SK-N-SH treated with all-trans-retinoic acid at 6 μM for 48 hours (cell line): Measurements from ENCODE around the gene LHX5.

Experiments
- ATAC-seq: fragments of 200-7000 bp; cut with Tn5 transposase; 3 replicates; pipeline ENCODE4 v1.9.1; 2020; ENCODE audit warnings: mild to moderate bottlenecking, moderate library complexity
- ARNTL ChIP-seq: fragments of 450-650 bp; formaldehyde crosslinking; IDR thresholded peaks from 2 replicates; pipeline ENCODE4 v1.5.0; 2020; ENCODE audit warnings: low read depth, mild to moderate bottlenecking, moderate library complexity, borderline replicate concordance
- BACH2 ChIP-seq: fragments of 250-450 bp; sonication (Bioruptor Pico); IDR thresholded peaks from 2 replicates; pipeline ENCODE4 v1.9.0; 2021; ENCODE audit warnings: mild to moderate bottlenecking, borderline replicate concordance
- CSRNP3 ChIP-seq: fragments of 250-450 bp; sonication (Bioruptor Pico); IDR thresholded peaks from 2 replicates; pipeline ENCODE4 v1.5.1; 2021; ENCODE audit warnings: mild to moderate bottlenecking, moderate library complexity
- ESRRG ChIP-seq: fragments of 250-450 bp; sonication (Bioruptor Pico); IDR thresholded peaks from 2 replicates; pipeline ENCODE4 v1.6.1; 2021; ENCODE audit warnings: mild to moderate bottlenecking
- GLIS3 ChIP-seq: fragments of 250-450 bp; sonication (Bioruptor Pico); IDR thresholded peaks from 2 replicates; pipeline ENCODE4 v1.5.0; 2020; ENCODE audit warnings: mild to moderate bottlenecking, moderate library complexity
- ISL1 ChIP-seq: fragments of 250-450 bp; sonication (Bioruptor Pico); IDR thresholded peaks from 2 replicates; pipeline ENCODE4 v2.1.2; 2022; ENCODE audit warnings: mild to moderate bottlenecking, moderate library complexity
- OSR1 ChIP-seq: fragments of 250-450 bp; sonication (Bioruptor Pico); IDR thresholded peaks from 2 replicates; pipeline ENCODE4 v1.8.0; 2022; ENCODE audit warnings: moderate library complexity, mild to moderate bottlenecking, inconsistent platforms
- POU6F1 ChIP-seq: fragments of 250-450 bp; sonication (Bioruptor Pico); IDR thresholded peaks from 2 replicates; pipeline ENCODE4 v1.8.0; 2021; ENCODE audit warnings: low read depth, mild to moderate bottlenecking, moderate library complexity, borderline replicate concordance
- RARB ChIP-seq: fragments of 250-450 bp; sonication (Bioruptor Pico); IDR thresholded peaks from 2 replicates; pipeline ENCODE4 v1.8.0; 2021; ENCODE audit warnings: mild to moderate bottlenecking, moderate library complexity
- SNAI2 ChIP-seq: fragments of 250-450 bp; sonication (Bioruptor Pico); IDR thresholded peaks from 2 replicates; pipeline ENCODE4 v1.5.0; 2020; ENCODE audit warnings: mild to moderate bottlenecking, moderate library complexity
- TCF4 ChIP-seq: fragments of 250-450 bp; sonication (Bioruptor Pico); IDR thresholded peaks from 2 replicates; pipeline ENCODE4 v1.8.0; 2021; ENCODE audit warnings: mild to moderate bottlenecking, moderate library complexity, borderline replicate concordance
- TOX ChIP-seq: fragments of 250-450 bp; sonication (Bioruptor Pico); IDR thresholded peaks from 2 replicates; pipeline ENCODE4 v1.8.0; 2021; ENCODE audit warnings: mild to moderate bottlenecking, moderate library complexity, borderline replicate concordance
- ZC3H10 ChIP-seq: fragments of 250-450 bp; sonication (Bioruptor Pico); IDR thresholded peaks from 2 replicates; pipeline ENCODE4 v1.5.1; 2021; ENCODE audit warnings: mild to moderate bottlenecking, moderate library complexity
- ZFP3 ChIP-seq: fragments of 250-450 bp; sonication (Bioruptor Pico); IDR thresholded peaks from 2 replicates; pipeline ENCODE4 v1.5.0; 2020; ENCODE audit warnings: mild to moderate bottlenecking, moderate library complexity
- ZFP30 ChIP-seq: fragments of 450-650 bp; formaldehyde crosslinking; IDR thresholded peaks from 2 replicates; pipeline ENCODE4 v1.5.0; 2022; ENCODE audit warnings: mild to moderate bottlenecking, moderate library complexity
- ZNF565 ChIP-seq: fragments of 450-650 bp; formaldehyde crosslinking; conservative IDR thresholded peaks from 2 replicates; pipeline ENCODE4 v1.5.0; 2020; ENCODE audit warnings: low read depth, mild to moderate bottlenecking, moderate library complexity
- ZNF70 ChIP-seq: fragments of 450-650 bp; formaldehyde crosslinking; IDR thresholded peaks from 2 replicates; pipeline ENCODE4 v1.5.0; 2020; ENCODE audit warnings: mild to moderate bottlenecking, moderate library complexity
- ZNF8 ChIP-seq: fragments of 450-650 bp; formaldehyde crosslinking; IDR thresholded peaks from 2 replicates; pipeline ENCODE4 v1.5.0; 2020; ENCODE audit warnings: mild to moderate bottlenecking, moderate library complexity
- TF ChIP-seq, protein P1 (sequence below): fragments of 250-450 bp; sonication (Bioruptor Pico); IDR thresholded peaks from 2 replicates; pipeline ENCODE4 v1.5.0; 2020; ENCODE audit warnings: mild to moderate bottlenecking, moderate library complexity
- TF ChIP-seq, protein P2 (sequence below): fragments of 250-450 bp; sonication (Bioruptor Pico); IDR thresholded peaks from 2 replicates; pipeline ENCODE4 v1.5.1; 2020; ENCODE audit warnings: low read depth, mild to moderate bottlenecking, moderate library complexity
- TF ChIP-seq, protein P3 (sequence below): fragments of 250-450 bp; sonication (Bioruptor Pico); IDR thresholded peaks from 2 replicates; pipeline ENCODE4 v1.8.0; 2020; ENCODE audit warnings: mild to moderate bottlenecking, moderate library complexity, borderline replicate concordance

Gene LHX5

GRCh38 chr12:113428482-113428881, 43.2 kb downstream of the LHX5 start:
- TF ChIP-seq ZFP3 (CRISPR knock-in tag) (no peak), ZC3H10 (no peak), RARB (CRISPR knock-in tag) (no peak), TOX (CRISPR knock-in tag) (no peak), ZFP30 (CRISPR knock-in tag) (no peak), GLIS3 (CRISPR knock-in tag) (no peak)
- no peak for ATAC-seq

DNA sequence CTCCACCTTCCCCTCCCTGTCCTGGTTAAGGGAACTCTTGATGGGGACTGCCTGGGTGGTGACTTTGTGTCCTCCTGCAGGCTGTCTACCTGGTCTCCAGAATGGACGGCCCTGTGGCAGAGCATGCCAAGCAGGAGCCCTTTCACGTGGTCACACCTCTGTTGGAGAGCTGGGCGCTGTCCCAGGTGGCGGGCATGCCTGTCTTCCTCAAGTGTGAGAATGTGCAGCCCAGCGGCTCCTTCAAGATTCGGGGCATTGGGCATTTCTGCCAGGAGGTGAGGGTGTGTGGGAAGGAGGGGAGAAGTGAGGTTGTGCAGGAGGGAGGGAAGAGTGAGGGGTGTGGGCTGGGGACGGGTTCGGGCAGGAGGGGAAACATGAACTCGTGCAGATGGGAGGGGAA, 43.8 kb downstream of the LHX5 start:
- TF ChIP-seq ZNF565 (CRISPR knock-in tag) (no peak), ARNTL (no peak), GLIS3 (CRISPR knock-in tag) (no peak), BACH2 (CRISPR knock-in tag) (no peak), ESRRG (no peak)
- TF ChIP-seq, protein P1, sequence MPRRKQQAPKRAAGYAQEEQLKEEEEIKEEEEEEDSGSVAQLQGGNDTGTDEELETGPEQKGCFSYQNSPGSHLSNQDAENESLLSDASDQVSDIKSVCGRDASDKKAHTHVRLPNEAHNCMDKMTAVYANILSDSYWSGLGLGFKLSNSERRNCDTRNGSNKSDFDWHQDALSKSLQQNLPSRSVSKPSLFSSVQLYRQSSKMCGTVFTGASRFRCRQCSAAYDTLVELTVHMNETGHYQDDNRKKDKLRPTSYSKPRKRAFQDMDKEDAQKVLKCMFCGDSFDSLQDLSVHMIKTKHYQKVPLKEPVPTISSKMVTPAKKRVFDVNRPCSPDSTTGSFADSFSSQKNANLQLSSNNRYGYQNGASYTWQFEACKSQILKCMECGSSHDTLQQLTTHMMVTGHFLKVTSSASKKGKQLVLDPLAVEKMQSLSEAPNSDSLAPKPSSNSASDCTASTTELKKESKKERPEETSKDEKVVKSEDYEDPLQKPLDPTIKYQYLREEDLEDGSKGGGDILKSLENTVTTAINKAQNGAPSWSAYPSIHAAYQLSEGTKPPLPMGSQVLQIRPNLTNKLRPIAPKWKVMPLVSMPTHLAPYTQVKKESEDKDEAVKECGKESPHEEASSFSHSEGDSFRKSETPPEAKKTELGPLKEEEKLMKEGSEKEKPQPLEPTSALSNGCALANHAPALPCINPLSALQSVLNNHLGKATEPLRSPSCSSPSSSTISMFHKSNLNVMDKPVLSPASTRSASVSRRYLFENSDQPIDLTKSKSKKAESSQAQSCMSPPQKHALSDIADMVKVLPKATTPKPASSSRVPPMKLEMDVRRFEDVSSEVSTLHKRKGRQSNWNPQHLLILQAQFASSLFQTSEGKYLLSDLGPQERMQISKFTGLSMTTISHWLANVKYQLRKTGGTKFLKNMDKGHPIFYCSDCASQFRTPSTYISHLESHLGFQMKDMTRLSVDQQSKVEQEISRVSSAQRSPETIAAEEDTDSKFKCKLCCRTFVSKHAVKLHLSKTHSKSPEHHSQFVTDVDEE (CRISPR knock-in tag): no peak
- ATAC-seq: no peak

DNA sequence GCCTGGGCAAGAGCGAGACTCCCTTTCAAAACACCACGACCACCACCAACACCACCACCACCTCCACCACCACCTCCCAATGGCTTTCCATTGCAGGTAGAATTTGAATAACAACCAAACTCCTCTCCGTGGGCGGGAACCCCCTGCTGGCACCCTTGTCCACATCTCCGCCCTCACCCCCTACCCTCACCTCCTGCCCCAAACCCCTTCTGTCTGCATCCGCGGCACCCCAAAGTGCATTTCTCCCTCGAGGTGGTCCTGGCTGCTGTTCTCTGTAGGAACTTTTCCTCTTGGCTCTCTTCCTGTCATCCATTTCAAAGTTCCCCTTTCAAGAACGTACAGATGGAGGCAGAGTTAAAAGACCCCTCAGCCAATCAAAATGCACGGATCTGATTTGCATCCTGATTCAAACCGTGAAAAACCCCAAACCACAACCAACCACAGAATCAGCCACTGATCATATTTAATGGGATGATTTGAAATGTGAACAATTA, 45.7 kb downstream of the LHX5 start:
- TF ChIP-seq TCF4 (CRISPR knock-in tag): no peak
- no peak for TF ChIP-seq ZFP3 (CRISPR knock-in tag)
- no peak for TF ChIP-seq ZNF565 (CRISPR knock-in tag)
- TF ChIP-seq ZNF70 (CRISPR knock-in tag): no peak
- TF ChIP-seq, protein P2, sequence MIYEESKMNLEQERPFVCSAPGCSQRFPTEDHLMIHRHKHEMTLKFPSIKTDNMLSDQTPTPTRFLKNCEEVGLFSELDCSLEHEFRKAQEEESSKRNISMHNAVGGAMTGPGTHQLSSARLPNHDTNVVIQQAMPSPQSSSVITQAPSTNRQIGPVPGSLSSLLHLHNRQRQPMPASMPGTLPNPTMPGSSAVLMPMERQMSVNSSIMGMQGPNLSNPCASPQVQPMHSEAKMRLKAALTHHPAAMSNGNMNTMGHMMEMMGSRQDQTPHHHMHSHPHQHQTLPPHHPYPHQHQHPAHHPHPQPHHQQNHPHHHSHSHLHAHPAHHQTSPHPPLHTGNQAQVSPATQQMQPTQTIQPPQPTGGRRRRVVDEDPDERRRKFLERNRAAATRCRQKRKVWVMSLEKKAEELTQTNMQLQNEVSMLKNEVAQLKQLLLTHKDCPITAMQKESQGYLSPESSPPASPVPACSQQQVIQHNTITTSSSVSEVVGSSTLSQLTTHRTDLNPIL (CRISPR knock-in tag): no peak
- TF ChIP-seq CSRNP3: no peak
- no peak for TF ChIP-seq ARNTL
- TF ChIP-seq, protein P3, sequence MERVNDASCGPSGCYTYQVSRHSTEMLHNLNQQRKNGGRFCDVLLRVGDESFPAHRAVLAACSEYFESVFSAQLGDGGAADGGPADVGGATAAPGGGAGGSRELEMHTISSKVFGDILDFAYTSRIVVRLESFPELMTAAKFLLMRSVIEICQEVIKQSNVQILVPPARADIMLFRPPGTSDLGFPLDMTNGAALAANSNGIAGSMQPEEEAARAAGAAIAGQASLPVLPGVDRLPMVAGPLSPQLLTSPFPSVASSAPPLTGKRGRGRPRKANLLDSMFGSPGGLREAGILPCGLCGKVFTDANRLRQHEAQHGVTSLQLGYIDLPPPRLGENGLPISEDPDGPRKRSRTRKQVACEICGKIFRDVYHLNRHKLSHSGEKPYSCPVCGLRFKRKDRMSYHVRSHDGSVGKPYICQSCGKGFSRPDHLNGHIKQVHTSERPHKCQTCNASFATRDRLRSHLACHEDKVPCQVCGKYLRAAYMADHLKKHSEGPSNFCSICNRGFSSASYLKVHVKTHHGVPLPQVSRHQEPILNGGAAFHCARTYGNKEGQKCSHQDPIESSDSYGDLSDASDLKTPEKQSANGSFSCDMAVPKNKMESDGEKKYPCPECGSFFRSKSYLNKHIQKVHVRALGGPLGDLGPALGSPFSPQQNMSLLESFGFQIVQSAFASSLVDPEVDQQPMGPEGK: no peak
- TF ChIP-seq, protein P1 (CRISPR knock-in tag): no peak
- TF ChIP-seq TOX (CRISPR knock-in tag): no peak
- TF ChIP-seq ISL1 (CRISPR knock-in tag): no peak
- no peak for TF ChIP-seq ZC3H10
- no peak for TF ChIP-seq ESRRG
- TF ChIP-seq POU6F1 (CRISPR knock-in tag): no peak
- no peak for TF ChIP-seq ZNF8 (CRISPR knock-in tag)
- TF ChIP-seq GLIS3 (CRISPR knock-in tag): no peak
- TF ChIP-seq SNAI2 (CRISPR knock-in tag): no peak
- TF ChIP-seq OSR1 (CRISPR knock-in tag): no peak
- TF ChIP-seq ZFP30 (CRISPR knock-in tag): no peak
- TF ChIP-seq BACH2 (CRISPR knock-in tag): no peak
- TF ChIP-seq, all 23 proteins: peak for 0
- no peak for ATAC-seq
